ENCODE results near the gene GRM8.

GRM8 gene

DNA sequence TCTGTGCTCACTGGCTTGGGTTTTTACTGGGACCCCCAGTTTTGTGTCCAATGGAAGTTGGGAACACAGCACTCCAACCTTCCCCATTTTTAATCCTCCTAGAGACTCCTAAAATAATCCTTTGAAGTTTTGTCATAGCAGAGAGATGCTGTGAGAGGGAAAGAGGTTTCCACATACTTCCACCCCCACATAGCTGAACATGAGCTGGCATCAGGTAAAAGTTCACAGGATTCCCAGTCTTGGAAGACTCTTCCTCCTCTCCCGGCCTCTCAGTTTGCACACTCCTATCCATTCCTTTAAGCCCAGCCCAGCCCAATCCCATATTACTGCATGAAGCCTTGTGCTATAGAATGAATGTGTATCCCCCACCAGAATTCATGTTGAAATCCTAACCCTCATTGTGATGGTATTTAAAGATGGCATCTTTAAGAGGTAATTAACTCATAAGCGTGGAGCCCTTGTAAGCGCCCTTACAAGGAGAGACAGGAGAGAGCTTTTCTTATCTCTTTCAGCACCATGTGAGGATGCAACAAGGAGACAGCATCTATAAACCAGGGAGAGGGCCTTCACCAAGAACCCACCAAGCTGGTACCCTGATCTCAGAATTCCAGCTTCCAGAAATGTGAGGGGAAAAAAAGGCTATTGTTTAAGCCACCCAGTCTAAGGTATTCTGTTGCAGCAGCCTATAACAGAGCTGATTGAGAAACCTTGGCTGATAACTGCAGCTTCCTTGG lies 22.4 kb downstream of the GRM8 start:
- DNase-seq (ENCODE audit: low read depth) = no peak

GRCh38 chr7:127226685-127227374 lies 25.9 kb downstream of the GRM8 start:
- no peak for DNase-seq (ENCODE audit: low read depth)

DNA sequence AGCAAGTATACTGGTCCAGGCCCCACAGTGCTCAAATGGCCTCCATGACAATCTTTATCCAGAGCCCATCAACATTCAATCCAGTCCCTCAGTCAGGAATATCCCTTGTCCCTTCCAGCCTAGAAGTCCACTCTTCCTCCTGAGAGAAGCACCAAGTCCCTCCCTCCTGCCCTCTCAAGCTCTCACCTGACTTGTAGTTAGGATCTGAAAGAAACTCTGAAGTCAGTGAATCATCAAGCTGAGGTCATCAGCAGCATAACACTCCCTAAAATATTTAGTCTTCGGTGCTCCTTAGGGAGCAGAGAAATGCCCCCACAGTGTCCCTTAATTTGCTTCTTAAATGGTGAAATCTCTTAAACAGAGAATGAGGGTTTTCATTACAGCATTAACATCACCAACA lies 31.0 kb downstream of the GRM8 start:
- no peak for DNase-seq (ENCODE audit: low read depth)

DNA sequence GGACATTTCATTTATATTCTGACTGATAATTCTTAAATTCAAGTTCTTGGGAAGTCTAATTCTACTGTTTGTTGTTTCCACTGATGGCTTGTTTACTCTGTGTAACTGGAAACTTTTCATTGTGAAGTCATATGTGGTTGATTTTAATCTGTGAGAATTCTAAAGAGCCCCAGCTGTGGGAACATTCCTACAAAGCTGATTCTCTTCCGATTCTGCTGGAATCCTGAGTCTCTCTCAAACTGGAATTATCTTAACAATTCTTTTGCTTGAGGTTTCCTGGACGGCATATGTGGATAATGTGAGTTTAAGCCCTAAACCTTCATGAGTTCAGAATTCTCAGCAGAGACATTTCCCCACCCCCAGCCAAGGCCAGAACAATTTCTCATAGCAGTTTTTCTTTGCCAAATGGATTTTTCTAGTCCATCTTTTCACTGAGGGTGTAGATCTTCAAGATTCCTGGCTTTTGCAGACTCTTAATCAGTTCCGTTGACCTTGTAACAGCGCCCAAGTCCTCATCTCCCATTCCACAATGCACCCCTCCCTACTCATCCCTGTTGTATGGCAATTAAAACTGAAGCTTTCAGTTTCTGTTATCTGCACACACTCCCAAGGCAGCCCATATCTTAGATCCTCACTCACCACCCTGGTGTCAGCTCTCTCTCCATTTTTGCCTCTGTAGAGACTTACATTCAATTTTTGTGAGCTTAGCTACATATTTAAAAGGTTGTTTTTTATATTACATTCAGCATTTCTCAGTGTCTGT lies 37.6 kb downstream of the GRM8 start:
- no peak for DNase-seq (ENCODE audit: low read depth)

DNA sequence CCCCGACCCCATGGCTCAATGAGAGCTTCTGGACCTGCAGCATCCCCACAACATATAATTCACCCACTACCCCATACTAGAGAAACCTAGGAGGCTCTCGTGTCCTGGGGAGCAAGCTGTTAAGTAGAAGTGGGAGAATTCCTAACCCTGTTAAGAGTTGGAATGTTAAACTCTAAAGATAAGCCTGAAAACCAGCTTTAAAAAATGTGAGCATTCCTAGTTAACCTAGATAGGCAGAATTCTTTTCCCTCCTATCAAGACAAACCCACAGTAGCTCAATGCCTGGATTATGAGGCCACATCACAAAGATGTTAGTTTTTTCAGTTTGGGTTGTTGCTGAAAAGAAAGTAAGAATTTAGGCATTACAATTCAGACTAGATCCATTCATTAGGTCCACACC lies 42.9 kb downstream of the GRM8 start:
- no peak for DNase-seq (ENCODE audit: low read depth)

- DNase-seq (ENCODE audit: low read depth) = no peak
Observed at GRCh38 chr7:127208860-127209259, 43.9 kb downstream of the GRM8 start.

DNA sequence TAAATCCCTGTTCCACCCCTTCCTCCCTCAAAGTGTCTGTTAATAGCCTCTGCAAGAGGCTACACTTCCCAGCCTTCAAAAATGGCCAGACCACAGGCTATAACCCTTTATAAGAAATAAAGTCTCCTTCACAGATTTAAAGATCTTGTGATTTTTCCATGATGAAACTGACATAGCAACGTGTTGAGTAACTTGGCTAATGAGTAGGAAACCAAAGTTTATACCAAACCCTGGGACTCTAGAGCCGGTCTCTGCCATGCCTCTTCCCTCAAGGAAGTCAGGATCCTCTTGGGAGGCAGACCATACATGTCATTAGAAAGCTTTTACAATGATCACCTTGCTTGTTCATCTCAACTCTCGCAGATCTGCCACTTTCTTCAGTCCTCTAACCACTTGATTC lies 44.4 kb downstream of the GRM8 start:
- no peak for DNase-seq (ENCODE audit: low read depth)

DNA sequence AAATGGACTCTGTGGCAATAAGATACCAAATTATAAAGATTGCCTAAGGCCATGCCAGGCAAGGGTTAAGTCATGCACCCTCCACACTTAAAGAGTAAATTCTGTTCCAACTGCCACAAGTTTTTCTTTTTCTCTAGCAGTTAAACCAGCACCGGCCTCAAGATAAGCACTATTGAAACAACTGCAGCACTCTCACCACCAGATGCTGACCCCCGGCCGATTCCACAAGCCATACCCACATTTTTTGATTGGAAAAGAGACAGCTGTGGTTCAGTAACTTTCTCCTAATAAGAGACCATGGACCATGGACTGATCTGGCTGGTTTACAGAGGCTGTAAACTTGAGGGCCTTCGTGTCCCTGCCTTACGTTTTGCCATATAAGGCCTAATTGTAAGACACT lies 44.9 kb downstream of the GRM8 start:
- DNase-seq (ENCODE audit: low read depth) = no peak

- DNase-seq (ENCODE audit: low read depth) = no peak
Observed at GRCh38 chr7:127207230-127207629, 45.5 kb downstream of the GRM8 start.

GRCh38 chr7:127194571-127194970 lies 58.2 kb downstream of the GRM8 start:
- DNase-seq (ENCODE audit: low read depth) = no peak

DNA sequence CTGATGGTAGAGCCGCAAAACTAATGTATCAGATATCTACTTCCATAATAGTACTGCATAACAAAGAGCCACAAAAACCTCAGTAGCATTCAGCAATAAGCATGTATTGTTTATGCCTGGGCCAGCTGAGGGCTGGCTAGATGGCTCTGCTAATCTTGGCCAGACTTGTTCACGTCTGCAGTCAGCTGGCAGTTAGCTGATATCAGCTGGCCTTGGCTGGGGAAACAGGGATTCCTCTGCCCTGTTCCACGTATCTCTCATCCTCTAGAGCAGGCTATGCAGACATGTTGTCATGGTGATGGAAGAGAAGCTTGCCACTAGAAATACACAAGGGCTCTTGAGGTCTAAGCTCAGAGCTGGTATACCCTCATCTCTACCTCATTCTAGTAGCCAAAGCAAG lies 62.9 kb downstream of the GRM8 start:
- no peak for DNase-seq (ENCODE audit: low read depth)

- no peak for DNase-seq (ENCODE audit: low read depth)
Observed at GRCh38 chr7:127189074-127189473, 63.7 kb downstream of the GRM8 start.

- DNase-seq (ENCODE audit: low read depth) = no peak
Observed at GRCh38 chr7:127187740-127188139, 65.0 kb downstream of the GRM8 start.

GRCh38 chr7:127186686-127187085 lies 66.1 kb downstream of the GRM8 start:
- no peak for DNase-seq (ENCODE audit: low read depth)

GRCh38 chr7:127177156-127177555 lies 75.6 kb downstream of the GRM8 start:
- no peak for DNase-seq (ENCODE audit: low read depth)

DNA sequence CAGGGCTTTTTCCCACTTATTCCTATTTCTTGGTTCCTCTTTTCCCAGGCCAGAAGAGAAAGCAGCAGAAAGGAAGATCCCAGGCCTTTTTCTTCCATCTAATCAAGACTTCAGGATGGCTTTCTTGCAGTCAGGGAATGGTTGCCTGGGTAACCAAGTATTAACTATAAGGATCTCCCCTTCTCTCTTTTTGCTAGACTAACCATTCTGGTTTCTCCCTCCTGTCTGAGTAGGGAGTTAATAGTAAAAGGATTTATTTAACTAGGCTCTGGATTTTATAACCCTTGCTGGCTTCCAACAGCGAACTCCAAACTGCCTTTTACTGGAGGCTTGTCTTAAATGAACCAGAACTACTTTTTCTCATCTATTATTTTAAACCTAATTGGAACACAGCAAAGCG lies 90.4 kb downstream of the GRM8 start:
- no peak for DNase-seq (ENCODE audit: low read depth)

DNA sequence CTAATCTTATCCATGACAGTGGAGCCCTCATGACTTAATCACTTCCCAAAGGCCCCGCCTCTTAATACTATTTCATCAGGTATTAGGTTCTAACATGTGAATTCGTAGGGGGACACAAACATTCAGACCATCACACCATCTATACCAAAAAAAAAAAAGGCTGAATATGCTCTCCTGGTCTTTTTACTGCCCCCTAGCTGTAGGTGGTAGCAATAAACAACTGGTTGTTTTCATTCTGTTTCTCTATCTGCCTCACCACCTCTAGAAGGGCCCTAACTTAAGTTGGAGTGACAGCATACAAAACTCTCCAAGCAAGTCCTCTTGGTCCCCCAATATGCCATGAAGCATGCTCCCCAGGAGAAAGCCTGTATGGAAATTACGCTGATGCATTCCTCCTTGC lies 94.1 kb downstream of the GRM8 start:
- no peak for DNase-seq (ENCODE audit: low read depth)

DNA sequence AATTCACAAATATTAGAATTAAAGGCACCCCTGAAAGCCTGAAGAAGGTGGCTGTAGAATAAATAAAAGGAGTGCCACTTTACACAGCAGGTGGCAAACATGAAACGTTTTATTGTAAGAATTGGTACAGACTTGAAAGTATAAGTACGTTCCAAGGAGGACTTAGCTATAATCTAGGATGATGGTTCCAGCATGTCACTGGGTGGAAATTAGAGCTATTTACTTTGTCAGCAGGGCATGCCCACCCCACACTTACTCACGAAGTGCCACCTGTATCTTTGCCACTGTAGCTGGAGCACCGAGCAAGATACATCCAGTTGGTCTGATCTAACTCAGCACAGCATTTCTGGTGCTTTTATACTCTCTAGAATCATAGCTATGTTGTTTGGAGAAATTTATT lies 97.8 kb downstream of the GRM8 start:
- no peak for DNase-seq (ENCODE audit: low read depth)

DNA sequence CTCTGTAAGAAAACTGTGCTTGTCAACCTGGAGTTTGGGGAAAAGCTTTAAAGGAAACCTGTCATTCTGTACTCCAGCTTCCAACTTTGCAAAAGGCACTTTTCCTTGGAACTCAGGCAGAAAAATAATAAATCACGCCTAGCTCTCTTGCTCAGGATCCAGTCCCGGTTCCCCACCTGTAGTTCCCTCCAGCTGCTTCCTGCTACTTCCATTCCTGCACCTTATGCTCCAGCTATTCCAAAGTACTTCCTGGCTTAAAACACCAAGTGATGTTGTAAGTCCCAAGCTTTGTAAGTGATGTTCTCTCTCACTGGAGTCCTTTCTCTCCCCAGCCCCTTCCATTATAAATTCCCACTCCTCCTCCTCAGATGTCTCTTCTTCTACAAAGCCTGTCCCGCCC lies 98.6 kb downstream of the GRM8 start:
- DNase-seq (ENCODE audit: low read depth) = no peak

GRCh38 chr7:127153315-127153714 lies 99.4 kb downstream of the GRM8 start:
- no peak for DNase-seq (ENCODE audit: low read depth)

GRCh38 chr7:127152423-127152822 lies 100.3 kb downstream of the GRM8 start:
- no peak for DNase-seq (ENCODE audit: low read depth)

GRCh38 chr7:127151379-127151778 lies 101.4 kb downstream of the GRM8 start:
- DNase-seq (ENCODE audit: low read depth) = no peak

GRCh38 chr7:127150543-127150942 lies 102.2 kb downstream of the GRM8 start:
- no peak for DNase-seq (ENCODE audit: low read depth)

Data from activated T-cell treated with anti-CD3 and anti-CD28 coated beads for 48 hours (primary cell).